Suppressor macrophage treated with lipopolysaccharide for 1 hour (primary cell): Measurements from ENCODE around the gene ASB15.
A peak's percentile ranks its signal among the peaks of the same experiment; 100 is the strongest.

ENCODE experiments used
- DNase-seq, 3 donors: peaks; one replicate each; pipeline ENCODE4 v3.0.0-alpha.2; 2020 to 2022

The ASB15 gene

DNA sequence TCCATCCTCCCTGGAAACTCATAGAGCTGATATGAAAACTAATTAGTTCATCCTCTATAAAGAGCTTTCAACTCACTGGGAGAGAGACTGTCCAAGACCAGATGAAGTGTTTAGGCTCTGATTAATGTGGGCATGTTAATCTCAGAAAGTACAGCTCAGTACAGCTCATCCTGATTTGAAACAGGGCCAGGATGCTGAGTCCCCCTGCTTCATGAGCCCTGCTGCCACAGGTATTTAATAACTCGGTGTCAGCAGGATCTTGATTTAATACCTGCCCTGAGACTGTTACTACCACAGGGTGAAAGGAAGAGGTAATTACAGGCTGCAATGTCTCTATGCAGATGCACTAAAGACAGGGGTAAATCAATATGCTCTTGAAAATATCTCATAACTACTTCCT is 64.9 kb downstream of the ASB15 start:
- DNase-seq: no peak

DNA sequence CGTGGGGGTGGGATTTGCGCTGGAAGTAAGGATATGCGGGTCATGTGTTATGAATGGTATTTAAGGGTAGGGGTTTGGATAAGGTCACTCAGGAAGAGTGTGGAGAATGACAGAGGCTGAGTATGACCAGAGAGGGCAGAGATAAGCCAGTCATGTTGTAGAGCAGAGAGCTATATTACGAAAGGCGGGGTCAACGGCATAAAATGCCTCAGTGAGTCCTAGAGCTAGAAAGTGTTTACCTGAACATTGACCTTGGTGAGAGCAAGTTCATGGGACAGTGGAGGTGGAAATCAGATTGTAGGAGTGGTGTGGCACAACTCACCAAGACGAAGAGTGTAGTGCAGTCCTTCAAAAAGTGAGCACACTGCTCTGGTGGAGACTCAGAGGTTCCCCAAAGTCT is 67.9 kb downstream of the ASB15 start:
- DNase-seq: no peak

DNA sequence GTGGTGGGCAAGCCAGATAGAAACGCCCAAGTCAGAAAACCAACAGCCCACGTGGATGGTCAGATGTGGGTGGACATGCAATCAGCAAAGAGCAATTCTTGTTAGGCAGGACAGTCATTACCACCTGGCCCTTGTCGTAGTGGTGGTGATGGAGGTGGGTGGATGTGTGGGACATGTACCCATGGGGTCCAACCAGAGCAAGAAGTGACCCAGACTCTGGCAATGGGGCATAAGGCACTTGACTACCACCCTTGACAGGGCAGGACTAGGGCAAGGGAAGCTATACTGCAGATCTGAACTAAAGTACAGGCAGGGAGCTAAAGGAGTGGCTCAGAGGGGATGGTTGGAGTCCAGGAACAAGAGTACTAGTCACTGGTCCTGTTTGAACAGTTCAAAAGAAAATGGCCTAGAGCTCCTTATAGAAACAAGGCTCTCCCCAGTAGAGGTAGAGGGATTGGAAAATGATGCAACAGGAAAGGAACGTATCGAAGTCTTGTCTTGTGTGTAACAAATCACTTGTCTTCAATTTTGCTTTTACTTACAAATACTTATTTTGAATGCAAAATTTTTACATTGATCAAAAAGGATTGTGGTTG is 71.6 kb downstream of the ASB15 start:
- DNase-seq: no peak

- DNase-seq: no peak
These were observed 72.3 kb downstream of the ASB15 start for GRCh38 chr7:123673752-123674398.

DNA sequence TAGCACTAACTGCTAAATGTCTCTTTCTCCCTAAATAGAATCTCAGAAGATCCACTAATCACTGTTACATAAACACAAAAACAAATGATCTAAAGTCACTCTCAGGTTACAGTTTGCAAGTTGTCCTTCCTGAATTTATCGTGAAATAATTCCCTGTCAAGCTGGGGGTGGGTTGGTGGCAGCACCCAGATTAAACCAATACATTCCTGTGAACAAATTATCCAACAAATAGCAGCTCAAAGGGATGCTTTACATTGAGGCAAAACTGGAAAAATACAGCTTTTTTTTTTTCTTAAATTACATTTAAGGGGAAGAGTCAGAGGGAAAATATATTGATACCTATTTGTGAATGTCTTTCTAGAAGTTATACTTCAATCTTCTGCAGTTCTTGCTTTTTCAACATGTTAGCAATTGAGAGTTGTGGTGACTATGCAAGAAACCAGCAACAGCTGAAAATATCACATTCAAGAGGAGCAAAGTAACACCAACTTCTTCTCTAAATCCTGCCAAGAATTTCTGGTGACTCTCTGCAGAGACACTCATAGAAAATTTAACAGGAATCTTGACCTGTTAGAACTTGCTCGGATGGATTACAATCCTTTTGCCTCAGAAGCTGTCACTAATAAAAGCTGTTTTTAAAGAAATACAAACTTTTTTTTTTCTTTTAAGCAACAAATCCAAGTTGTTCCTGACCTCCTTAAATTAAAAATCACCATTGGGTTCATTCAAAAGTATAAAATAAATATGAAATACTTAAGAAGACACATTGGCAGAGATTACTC is 73.0 kb downstream of the ASB15 start:
- no peak for DNase-seq

DNA sequence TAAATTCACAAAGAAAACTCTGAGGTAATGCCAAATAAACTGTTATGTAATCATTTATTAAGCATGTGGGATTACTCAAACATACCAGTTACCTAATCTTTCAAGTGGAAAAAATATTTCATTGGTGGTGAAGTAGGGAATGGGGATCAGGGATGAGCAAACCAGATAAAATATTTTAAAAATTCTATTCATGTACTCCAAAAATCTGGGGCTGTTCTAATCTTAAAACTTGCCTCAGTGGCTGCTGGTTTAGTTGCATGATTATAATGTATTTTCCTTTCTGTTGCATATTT is 73.5 kb downstream of the ASB15 start:
- no peak for DNase-seq

GRCh38 chr7:123677061-123677715 is 75.6 kb downstream of the ASB15 start:
- DNase-seq: no peak

GRCh38 chr7:123679614-123680013 is 78.0 kb downstream of the ASB15 start:
- DNase-seq: no peak

- DNase-seq: no peak
These were observed 79.0 kb downstream of the ASB15 start for GRCh38 chr7:123680580-123680979.

- DNase-seq: no peak
These were observed 79.9 kb downstream of the ASB15 start for GRCh38 chr7:123681561-123681960.

DNA sequence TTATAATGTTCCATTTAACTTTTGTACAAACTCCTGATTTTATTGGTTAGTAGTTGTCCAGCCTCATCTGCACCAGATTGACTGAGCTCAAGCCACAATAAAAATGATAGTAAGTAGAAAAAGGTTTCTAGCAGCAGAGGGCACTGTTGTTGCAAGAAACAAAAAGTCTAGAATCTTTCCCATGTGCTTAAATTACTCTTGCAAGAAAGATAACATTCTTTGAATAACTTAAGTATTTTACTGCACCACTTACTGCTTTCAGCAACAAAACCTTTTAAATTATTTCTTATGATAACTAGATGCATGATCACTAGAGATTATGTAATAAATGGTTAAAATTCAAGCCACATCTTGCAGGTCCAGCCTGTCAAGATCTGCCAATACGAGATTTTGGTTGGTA is 81.1 kb downstream of the ASB15 start:
- peak; percentile 55 to 67 (median 67) for DNase-seq

- no peak for DNase-seq
These were observed 85.5 kb downstream of the ASB15 start for GRCh38 chr7:123687161-123687560.

DNA sequence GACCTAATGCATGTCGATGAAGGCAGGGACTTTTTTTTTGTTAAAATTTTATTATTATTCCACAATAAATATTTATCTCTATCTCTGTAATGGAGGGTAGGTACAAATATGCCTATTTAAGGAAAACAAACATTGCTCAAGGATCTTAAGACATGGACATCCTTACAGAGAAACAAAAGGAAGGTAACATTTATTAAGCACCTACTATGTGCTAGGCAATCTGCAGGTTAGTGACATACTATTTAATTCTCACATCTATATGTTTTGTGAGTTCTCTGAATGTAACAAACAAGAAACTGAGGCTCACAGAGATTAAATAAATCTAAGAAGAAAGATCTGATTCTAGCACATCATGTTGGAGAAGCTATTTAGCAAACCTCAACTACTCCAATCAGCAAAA is 86.1 kb downstream of the ASB15 start:
- no peak for DNase-seq
